OCI-LY7 (cell line): ENCODE measurements around the gene NR2C2AP.

Experiments used
- EZH2phosphoT487 ChIP-seq: fragments of 200-600 bp; sonication (generic); IDR thresholded peaks from 2 replicates; pipeline ENCODE4 v1.6.1; 2018; ENCODE audit warnings: low read depth, borderline replicate concordance, mild to moderate bottlenecking, mixed run types, antibody characterized with exemption, low read length, moderate library complexity, mixed read lengths
- TF ChIP-seq, protein P1 (sequence below): fragments of 200-600 bp; sonication (generic); conservative IDR thresholded peaks from 2 replicates; pipeline ENCODE4 v1.5.1; 2014; ENCODE audit warnings: mild to moderate bottlenecking, antibody characterized with exemption, low read length, moderate library complexity, mixed read lengths

DNA sequence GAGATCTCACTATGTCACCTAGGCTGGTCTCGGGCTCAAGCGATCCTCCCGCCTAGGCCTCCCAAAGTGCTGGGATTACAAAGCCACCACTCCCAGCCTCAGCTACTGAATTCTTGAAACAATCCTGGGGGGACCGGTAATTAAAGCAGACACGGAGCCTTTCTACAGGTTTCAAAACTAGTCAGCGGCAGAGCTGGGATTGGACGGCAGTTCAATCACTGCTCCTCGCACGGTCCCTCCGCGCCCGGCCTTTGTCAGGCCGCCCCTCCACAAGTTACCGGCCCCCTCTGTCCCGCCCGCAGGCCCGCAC is 11.5 kb downstream of the NR2C2AP start:
- TF ChIP-seq, protein P1, sequence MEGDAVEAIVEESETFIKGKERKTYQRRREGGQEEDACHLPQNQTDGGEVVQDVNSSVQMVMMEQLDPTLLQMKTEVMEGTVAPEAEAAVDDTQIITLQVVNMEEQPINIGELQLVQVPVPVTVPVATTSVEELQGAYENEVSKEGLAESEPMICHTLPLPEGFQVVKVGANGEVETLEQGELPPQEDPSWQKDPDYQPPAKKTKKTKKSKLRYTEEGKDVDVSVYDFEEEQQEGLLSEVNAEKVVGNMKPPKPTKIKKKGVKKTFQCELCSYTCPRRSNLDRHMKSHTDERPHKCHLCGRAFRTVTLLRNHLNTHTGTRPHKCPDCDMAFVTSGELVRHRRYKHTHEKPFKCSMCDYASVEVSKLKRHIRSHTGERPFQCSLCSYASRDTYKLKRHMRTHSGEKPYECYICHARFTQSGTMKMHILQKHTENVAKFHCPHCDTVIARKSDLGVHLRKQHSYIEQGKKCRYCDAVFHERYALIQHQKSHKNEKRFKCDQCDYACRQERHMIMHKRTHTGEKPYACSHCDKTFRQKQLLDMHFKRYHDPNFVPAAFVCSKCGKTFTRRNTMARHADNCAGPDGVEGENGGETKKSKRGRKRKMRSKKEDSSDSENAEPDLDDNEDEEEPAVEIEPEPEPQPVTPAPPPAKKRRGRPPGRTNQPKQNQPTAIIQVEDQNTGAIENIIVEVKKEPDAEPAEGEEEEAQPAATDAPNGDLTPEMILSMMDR, result no peak
- no peak for TF ChIP-seq EZH2phosphoT487
